SHP77 (cell line): Measurements from ENCODE around the gene TNFAIP8.

ENCODE experiments used
- DNase-seq, 2 experiments: peaks; one replicate each; lab custom pipeline; 2025; lab: John Stamatoyannopoulos, UW

Gene TNFAIP8

GRCh38 chr5:119329666-119330065 lies 26.2 kb upstream of the TNFAIP8 start:
- DNase-seq, result no peak

GRCh38 chr5:119330367-119331183 lies 25.2 kb upstream of the TNFAIP8 start:
- no peak for DNase-seq

GRCh38 chr5:119331566-119332095 lies 24.2 kb upstream of the TNFAIP8 start:
- DNase-seq, result no peak

DNA sequence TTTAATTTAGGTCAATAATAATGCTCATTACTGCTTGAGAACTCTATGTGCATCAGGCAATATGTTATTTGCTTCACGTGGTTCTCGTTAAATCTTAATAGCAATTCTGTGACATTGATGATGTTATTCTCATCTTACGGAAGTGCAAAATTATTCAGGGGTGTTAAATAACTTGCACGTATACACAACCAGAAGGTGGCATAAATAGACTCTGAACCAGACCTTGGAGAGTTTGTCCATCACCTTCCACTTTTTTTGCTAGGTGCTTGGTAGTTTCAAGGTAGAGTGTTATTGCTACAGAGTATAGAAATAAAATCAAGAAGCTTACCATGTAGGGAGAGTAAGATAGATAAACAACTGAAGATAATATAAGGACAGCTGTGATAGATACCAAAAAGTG lies 23.6 kb upstream of the TNFAIP8 start:
- DNase-seq, result no peak

- DNase-seq, result no peak
Measured at GRCh38 chr5:119332978-119333401, 22.8 kb upstream of the TNFAIP8 start.

GRCh38 chr5:119333421-119333851 lies 22.4 kb upstream of the TNFAIP8 start:
- DNase-seq, result no peak

GRCh38 chr5:119335261-119335677 lies 20.6 kb upstream of the TNFAIP8 start:
- no peak for DNase-seq

GRCh38 chr5:119336262-119336661 lies 19.6 kb upstream of the TNFAIP8 start:
- no peak for DNase-seq

GRCh38 chr5:119336845-119337580 lies 18.8 kb upstream of the TNFAIP8 start:
- no peak for DNase-seq

DNA sequence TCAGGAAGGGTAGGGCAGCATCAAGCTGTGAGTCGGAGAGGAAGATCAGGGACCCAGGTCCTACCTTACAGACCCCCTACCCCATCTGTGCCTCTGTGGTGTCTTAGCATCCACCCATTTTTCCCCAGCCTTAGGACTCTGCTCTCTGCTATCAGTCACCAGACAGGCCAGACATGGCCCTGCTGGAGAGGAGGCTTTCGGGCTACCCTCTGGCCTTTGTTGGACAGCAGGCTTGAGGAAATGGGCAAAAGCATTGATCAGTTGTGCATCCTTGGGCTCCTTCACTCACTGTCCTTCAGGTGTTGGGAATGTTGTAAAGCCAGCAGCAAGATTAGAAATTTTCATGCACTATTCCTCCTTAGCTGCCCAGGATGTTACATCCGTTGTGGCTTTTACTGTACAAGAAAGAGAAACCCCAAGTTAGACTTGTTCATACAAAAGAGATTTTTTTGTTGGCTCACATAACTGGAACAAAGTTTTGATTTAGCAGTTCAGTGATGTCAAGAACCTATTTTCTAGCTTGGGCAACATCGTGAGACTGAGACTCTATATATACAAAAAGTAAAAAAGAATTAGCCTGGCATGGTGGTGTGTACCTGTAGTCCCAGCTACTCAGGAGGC lies 17.4 kb upstream of the TNFAIP8 start:
- no peak for DNase-seq

DNA sequence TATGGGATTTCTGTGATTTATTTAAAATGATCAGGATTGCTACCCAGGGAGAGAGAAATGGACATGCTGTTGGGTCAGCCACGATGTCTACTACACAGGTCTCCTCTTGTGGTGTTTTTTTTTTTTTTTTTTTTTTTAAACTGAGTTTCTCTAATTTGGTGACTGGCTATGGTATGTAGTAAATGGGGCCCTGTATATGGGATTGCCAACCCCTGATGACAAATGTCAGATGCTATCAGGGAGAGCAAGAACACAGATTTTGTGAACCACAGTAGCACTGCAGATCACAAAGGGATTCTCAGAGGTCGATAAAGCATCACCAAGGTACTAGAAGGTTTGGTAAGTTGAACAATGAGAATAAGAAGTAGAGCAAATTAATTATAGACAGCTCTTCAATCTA lies 16.5 kb upstream of the TNFAIP8 start:
- no peak for DNase-seq

GRCh38 chr5:119339965-119340364 lies 15.9 kb upstream of the TNFAIP8 start:
- DNase-seq, result no peak

DNA sequence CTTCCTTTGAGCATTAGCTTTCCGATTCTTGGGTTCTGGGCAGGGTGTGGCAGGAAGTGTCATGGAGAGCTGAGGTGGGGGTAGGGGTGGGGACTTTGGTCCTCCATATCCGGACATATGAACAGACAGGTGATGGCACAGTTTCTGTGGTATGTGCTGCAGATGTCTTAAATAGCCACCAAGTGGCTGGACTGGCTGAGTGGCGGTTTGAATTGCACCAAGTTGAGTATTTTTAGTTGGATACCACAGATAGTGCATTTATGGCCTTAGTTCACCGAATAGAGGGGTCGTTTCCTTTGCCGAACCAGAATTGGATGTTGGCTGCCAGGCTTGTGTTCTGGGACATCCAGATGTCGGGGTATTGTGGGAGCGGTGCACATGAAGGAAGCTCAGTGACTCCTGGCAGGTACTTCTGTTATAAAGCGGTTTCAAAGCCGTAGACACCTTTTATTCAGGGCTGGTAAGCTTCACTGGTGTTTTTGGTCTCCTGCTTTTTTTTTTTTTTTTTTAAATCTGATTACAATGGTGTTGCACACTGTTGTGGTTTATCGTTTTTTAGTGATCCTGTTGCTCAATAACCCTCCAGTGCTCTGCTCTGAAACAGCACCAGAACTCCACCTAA lies 15.1 kb upstream of the TNFAIP8 start:
- no peak for DNase-seq

DNA sequence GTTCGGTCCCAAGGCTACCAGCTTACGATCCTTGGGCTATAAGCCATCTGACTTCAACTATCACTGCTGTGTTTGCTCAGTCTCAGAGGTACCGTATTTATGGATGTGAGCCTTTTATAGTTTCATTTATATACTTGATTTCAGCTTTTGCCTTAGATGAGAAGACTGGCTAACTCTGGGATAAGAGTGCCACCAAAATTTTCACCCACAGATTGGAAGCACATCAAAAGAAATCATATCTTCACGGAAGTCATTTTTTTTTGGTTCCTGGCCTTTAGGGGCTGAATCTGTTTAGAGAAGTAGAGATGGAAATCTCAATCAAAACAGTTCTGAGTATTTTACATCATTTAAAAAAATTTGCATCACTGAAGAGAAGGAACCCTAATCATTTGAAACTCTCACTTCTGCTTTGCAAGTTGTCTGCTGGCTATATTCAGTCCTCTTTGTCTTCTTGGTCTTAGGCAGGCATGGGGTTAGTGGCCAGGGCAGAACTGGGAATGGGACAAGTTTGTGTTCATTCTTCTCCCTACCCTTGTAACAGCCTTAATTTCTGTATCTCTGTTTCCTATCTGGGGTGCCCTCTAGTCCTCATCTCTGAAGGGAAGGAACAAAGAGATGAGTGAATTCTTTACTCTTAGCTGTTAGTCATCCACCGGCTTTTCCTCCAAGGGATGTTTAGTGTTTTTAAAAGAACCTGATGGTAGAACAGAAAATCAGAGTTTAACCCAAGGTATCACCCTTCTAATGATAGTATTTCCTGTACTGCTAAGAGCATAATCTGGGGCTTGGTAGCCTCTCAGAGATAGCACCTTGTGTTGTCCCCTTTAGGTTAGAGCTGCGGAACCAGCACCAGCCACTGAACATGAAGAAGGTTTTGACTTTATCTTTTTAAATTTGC lies 14.1 kb upstream of the TNFAIP8 start:
- DNase-seq, result no peak

GRCh38 chr5:119342406-119342805 lies 13.4 kb upstream of the TNFAIP8 start:
- no peak for DNase-seq

GRCh38 chr5:119343052-119343451 lies 12.8 kb upstream of the TNFAIP8 start:
- DNase-seq, result no peak

- no peak for DNase-seq
Measured at GRCh38 chr5:119343766-119344165, 12.1 kb upstream of the TNFAIP8 start.

DNA sequence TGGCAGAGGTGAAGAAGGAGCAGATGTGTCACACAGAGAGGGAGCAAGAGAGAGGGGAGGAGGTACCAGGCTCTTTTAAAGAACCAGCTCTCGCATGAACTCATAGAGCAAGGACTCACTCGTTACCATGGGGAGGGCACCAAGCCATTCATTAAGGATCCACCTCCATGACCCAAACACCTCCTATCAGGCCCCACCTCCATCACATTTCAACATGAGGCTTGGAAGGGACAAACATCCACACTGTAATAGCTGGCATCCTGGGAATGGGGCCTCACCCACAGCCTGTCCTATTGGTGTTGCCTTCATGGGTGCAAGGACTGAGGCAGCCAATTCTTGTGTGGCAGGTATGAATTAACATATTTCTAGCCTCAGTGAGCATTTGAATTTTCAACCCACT lies 11.6 kb upstream of the TNFAIP8 start:
- DNase-seq, result no peak

DNA sequence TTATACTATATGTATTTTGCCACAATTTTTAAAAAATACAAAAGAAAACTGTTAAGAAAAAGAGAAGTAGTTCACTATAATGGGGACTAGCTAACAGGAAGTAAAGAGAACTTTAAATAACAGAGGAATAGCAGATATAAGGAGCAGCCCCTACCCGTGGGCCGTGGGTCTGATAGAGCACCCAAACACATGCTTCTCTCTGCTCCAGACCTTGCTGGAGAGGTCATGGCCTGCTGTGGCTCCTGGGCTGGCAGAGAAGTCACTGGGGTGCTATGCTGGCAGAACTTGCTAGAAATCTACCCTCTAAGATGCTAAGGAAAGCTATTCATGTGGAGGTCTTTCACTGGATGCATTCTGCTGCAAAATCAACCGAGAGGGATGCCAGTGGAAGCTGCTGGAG lies 10.0 kb upstream of the TNFAIP8 start:
- no peak for DNase-seq

DNA sequence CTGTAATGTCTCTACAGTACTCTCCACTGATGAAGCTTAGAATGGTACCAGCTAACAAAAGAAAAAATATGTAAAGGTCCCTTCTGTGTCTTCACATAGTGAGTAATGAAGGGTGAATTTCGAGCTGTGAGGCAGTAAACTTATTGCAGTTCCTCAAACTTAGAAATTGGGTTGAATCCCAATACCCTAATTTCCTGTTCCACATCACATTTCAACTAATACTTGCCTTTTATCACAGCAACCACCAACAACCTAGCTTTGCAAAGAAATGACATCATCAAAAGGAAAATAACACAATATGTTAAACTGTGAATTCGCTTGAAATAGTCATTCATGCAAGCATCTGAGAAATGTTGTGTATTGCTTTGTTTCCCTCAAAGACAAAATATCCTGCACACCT lies 9.4 kb upstream of the TNFAIP8 start:
- no peak for DNase-seq

- no peak for DNase-seq
Measured at GRCh38 chr5:119347574-119347973, 8.2 kb upstream of the TNFAIP8 start.
